Spinal cord (tissue), 10 donors: ENCODE measurements around the gene RPRD2. TPM values are rescaled to one million over a fixed set of nuclear protein-coding genes. Genes with fewer than 3 reads are reported as not detected.

Experiments used
- DNase-seq, 6 donors: peaks; one replicate each; pipeline versions ENCODE4 v3.0.0 to v3.0.0-alpha.2; 2013 to 2015; ENCODE audit warnings: low spot score in 6 of 6, low read depth in 4 of 6
- H3K27ac ChIP-seq: one replicate; pipeline ENCODE4 v1.5.1; 2013; ENCODE audit warnings: low read depth, low read length, control low read depth
- H3K27me3 ChIP-seq: one replicate; pipeline ENCODE4 v1.6.1; 2013; ENCODE audit warnings: low read length; ENCODE audit not compliant: control insufficient read depth, insufficient read depth
- H3K36me3 ChIP-seq: one replicate; pipeline ENCODE4 v1.6.1; 2013; ENCODE audit warnings: low read length; ENCODE audit not compliant: control insufficient read depth, insufficient read depth
- H3K4me1 ChIP-seq: one replicate; pipeline ENCODE4 v1.6.1; 2013; ENCODE audit warnings: low read length; ENCODE audit not compliant: control insufficient read depth, insufficient read depth
- H3K4me3 ChIP-seq: one replicate; pipeline ENCODE4 v1.5.1; 2013; ENCODE audit warnings: low read depth, low read length, control low read depth
- H3K9me3 ChIP-seq: one replicate; pipeline ENCODE4 v1.6.1; 2013; ENCODE audit warnings: low read length; ENCODE audit not compliant: control insufficient read depth, insufficient read depth
- WGBS: methylation state at CpG from one replicate; pipeline ENCODE4 v1.1.5; 2013; ENCODE audit warnings: missing lambda C conversion rate; ENCODE audit not compliant: insufficient coverage; 5-methylcytosine and 5-hydroxymethylcytosine counted together
- polyA plus RNA-seq, 2 donors: library from polyadenylated mRNA; unstranded; fragments of 120-200 nt; gene quantifications; one replicate each; pipeline ENCODE4 v1.2.1, GENCODE V29; 2013; ENCODE audit not compliant: insufficient read length in 2 of 2
- total RNA-seq, 2 donors: library from RNA; depleted of rRNA in 1 of 2; stranded (reverse); fragments of 120-200 nt in 1 of 2; fragments of >200 nt in 1 of 2; gene quantifications; one replicate each; pipeline versions ENCODE4 v1.2.3 to v1.2.4, GENCODE V29; 2013 to 2014
- donor health status: healthy.

The RPRD2 gene
- total and polyA plus RNA-seq, 4 donors, result 17.0 to 35.9 (median 28.8) TPM

DNA sequence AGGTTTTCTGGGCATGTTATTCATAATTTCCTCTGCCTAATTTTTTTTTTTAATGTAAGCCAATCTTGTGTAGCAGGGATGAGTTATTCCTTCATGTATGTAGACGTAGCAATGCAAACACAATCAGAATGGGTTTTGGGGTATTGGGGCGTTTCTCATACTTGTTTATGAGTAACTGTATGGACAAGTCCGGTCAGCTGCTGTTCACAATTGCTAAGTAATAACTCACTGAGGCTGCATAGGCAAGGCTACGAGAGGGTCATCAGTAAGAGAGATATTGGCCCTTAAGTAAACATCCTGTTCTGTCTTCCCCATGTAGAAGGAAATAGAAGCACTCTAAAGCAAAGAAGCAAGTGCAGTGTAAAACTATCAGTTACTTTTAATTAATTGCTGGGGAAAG is 113.8 kb downstream of the RPRD2 start:
- no peak for DNase-seq
- no peak overlapping the region for H3K4me3 ChIP-seq
- peaks cover 5% of the 10 kb centered on the region for H3K4me1 ChIP-seq
- H3K36me3 ChIP-seq, result peaks cover 4% of the 10 kb centered on the region
- H3K27me3 ChIP-seq, result no peaks in the 10 kb centered on the region
- WGBS, result 75% methylated on average over 4 of the region's 4 CpGs
- no peak overlapping the region for H3K27ac ChIP-seq
- H3K9me3 ChIP-seq, result no peaks in the 10 kb centered on the region

DNA sequence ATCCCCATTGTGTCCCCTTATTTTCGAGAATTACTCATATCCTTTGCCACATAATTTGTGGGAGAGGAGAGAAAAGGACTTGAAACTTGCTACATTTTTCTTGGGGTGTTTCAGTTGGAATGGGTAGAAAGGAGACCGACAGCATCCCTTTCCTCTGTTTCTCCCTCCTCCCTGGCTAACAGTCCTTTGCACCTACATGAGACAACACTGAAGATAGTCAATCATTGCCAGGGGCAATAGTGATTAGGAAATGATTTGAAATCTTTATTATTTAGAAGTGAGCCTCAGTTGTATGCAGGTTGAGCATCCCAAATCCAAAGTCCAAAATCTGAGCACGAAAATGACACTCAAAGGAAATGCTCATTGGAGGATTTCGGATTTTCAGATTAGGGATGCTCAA is 115.4 kb downstream of the RPRD2 start:
- H3K27ac ChIP-seq, result no peak overlapping the region
- no peak for DNase-seq
- no peaks in the 10 kb centered on the region for H3K36me3 ChIP-seq
- H3K9me3 ChIP-seq, result no peaks in the 10 kb centered on the region
- H3K4me1 ChIP-seq, result no peaks in the 10 kb centered on the region
- no peaks in the 10 kb centered on the region for H3K27me3 ChIP-seq
- no peak overlapping the region for H3K4me3 ChIP-seq
- WGBS, result no CpG with 5 or more reads among the region's 4 CpGs

DNA sequence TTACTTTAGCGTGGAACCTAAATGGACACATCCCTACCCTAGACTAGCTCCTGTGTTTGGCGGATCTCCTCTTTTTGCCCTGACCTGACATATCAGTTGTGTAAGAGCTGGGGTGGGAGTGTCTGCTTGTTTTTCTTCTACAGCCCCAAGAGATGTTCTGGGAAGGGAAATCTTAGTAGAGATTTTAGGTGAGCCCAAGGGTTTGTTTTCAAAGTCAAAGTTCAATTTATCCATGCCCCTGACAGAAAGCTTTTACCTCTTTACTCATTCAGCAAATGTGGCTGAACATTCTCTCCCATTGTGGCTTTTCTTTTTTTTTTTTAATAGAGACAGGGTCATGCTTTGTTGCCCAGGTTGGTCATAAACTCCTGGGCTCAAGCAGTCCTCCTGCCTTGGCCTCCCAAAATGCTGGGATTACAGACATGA is 116.0 kb downstream of the RPRD2 start:
- no peaks in the 10 kb centered on the region for H3K9me3 ChIP-seq
- no peaks in the 10 kb centered on the region for H3K36me3 ChIP-seq
- WGBS, result no CpG with 5 or more reads among the region's 2 CpGs
- H3K4me1 ChIP-seq, result no peaks in the 10 kb centered on the region
- no peak overlapping the region for H3K27ac ChIP-seq
- H3K27me3 ChIP-seq, result no peaks in the 10 kb centered on the region
- H3K4me3 ChIP-seq, result no peak overlapping the region
- no peak for DNase-seq

DNA sequence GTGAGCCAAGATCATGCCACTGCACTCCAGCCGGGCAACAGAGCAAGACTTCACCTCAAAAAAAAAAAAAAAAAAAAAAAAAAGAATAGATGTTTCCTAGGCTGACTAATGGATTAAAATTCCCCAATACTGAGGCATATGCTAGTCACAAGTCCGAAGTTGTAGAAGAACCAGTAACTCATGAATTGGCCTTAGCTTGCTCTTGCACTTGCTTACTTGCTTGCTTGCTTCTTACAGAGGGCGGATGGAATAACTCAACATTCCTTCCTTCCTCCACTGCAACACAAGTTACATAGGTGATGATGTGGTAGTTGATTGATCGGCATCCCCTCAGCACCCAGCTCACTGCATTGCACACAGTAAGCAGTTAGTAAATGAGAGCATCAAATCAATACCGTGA is 120.5 kb downstream of the RPRD2 start:
- no peaks in the 10 kb centered on the region for H3K27me3 ChIP-seq

DNA sequence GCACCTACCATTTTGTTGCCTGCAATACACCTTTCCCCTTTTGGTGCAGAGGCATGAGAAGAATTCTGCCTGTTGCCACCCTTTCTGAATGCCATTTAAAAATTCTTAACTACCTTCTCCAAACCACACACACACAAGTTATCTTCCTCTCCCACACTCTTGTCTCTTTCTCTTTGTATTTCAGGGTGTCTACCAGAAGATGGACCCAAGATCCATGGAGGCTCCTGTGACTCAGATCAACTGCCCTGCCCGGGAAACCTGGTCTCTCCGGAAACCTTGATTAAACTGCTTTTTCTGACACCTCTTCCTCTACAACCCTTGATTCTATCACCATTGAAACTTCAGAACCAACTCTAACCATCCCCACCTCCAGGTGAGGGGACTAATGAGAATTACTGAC is 120.9 kb downstream of the RPRD2 start:
- DNase-seq, result no peak
- Histone ChIP-seq H3K9me3 (no peaks in the 10 kb centered on the region), H3K36me3 (peaks cover 3% of the 10 kb centered on the region), H3K27ac (no peak overlapping the region), H3K4me3 (no peak overlapping the region), H3K4me1 (peaks cover 8% of the 10 kb centered on the region), H3K27me3 (no peaks in the 10 kb centered on the region)
- WGBS, result 50% methylated on average over 2 of the region's 2 CpGs

More for the DNA sequence above, 120.5 kb downstream of the RPRD2 start:
- 100% methylated on average over 2 of the region's 5 CpGs for WGBS
- no peak overlapping the region for H3K27ac ChIP-seq
- no peaks in the 10 kb centered on the region for H3K9me3 ChIP-seq
- peaks cover 8% of the 10 kb centered on the region for H3K4me1 ChIP-seq
- H3K4me3 ChIP-seq, result no peak overlapping the region
- peaks cover under 1% of the 10 kb centered on the region for H3K36me3 ChIP-seq
- no peak for DNase-seq

DNA sequence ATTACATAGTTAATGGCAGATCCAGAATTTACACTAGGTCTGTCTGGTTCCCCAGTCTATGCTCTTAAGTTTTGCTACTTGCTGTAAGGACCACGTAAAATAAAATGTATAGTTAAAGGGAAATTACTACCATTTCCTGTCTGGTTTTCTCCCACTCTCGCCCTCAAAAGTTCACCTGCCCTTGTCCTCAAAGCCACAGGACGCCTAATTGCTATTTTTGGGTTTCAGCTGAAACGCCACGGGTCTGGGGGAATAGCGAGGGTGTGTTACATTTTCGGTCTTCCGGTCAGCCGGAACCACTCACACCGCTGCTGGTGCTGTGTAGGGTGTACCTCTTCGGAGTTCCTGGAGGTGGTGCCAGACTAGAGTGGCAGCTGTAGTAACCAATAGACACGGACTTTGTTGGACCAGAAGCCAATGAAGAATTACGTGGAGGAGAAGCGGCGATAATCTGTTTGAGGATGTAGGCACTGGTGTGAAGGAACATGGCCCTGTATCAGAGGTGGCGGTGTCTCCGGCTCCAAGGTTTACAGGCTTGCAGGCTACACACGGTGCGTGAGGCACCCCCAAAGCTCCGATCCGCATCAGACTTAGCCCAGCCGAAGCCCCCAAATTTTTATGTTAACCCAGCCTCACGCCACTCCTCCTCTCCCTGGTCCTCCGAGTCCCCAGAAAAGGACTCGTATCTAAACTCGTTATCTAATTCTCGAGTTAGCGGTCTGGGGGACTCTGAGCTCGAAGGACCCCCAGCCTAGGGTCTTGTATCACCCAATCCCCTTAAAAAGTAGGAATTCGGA is 123.2 kb downstream of the RPRD2 start, which contains the start of gene TARS2:
Gene TARS2, plus strand, starts transcription at position 454 of the 797 bp plus-strand sequence. Its CDS starts 32 bp downstream, at position 486.
- peak within 1 kb of the TSS; percentile 78 for H3K27ac ChIP-seq
- H3K9me3 ChIP-seq, result no peaks in the 10 kb centered on the region
- 0% methylated on average over 23 of the region's 30 CpGs for WGBS
- DNase-seq, result peak; percentile 94 to 99 (median 98)
- H3K4me1 ChIP-seq, result peaks cover 8% of the 10 kb centered on the region
- H3K4me3 ChIP-seq, result peak within 1 kb of the TSS; percentile 72
- H3K27me3 ChIP-seq, result no peaks in the 10 kb centered on the region
- H3K36me3 ChIP-seq, result peaks cover 19% of the 10 kb centered on the region

DNA sequence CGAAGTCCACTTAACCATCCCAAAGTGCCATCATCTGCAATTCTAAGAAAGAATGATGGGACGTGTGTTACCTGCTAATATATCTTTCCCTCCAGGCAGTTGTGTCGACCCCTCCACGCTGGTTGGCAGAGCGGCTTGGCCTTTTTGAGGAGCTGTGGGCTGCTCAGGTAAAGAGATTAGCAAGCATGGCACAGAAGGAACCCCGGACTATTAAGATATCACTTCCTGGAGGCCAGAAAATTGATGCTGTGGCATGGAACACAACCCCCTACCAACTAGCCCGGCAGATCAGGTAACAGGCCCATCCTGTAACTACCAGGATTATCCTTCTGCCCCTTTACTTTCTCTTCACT is 123.8 kb downstream of the RPRD2 start:
- H3K4me3 ChIP-seq, result peak overlapping the region; percentile 72
- H3K4me1 ChIP-seq, result peaks cover 8% of the 10 kb centered on the region
- no peak overlapping the region for H3K27ac ChIP-seq
- H3K9me3 ChIP-seq, result no peaks in the 10 kb centered on the region
- peaks cover 25% of the 10 kb centered on the region for H3K36me3 ChIP-seq
- H3K27me3 ChIP-seq, result no peaks in the 10 kb centered on the region
- no CpG with 5 or more reads among the region's 7 CpGs for WGBS
- no peak for DNase-seq

DNA sequence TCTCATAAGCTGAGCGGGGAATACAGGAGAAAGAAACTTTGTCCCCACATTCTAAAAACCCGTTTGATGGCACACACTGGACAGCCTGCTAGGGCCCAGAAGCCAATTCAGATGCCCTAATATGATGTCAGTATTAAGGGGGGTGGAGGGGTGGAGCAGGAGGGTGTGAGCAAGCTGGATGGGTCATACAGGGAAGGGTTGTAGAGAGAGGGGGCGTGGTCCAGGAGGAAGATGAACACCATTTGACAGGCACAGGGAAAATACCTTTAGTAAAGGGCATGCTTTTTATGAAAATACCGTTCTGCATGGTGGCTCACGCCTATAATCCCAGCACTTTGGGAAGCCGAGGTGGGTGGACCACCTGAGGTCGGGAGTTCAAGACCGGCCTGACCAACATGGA is 129.2 kb downstream of the RPRD2 start:
- H3K4me3 ChIP-seq, result no peak overlapping the region
- H3K27me3 ChIP-seq, result no peaks in the 10 kb centered on the region
- H3K9me3 ChIP-seq, result no peaks in the 10 kb centered on the region
- peaks cover under 1% of the 10 kb centered on the region for H3K4me1 ChIP-seq
- DNase-seq, result no peak
- H3K36me3 ChIP-seq, result peaks cover 76% of the 10 kb centered on the region
- H3K27ac ChIP-seq, result no peak overlapping the region
- WGBS, result 100% methylated on average over 4 of the region's 8 CpGs

DNA sequence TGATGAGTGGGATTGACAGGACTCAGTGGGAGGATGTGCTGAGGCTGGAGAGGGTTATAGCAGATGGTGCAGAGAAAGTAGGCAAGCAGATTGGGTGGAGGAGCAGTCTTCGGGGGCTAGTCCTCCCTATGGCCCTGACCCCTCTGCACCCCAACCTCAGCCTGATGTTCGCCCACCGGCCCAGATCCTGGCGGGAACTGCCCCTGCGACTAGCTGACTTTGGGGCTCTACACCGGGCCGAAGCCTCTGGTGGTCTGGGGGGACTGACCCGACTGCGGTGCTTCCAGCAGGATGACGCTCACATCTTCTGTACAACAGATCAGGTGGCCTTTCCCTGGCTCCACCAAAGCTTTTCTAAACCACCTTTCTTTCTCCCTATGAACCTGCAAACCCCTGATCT is 134.4 kb downstream of the RPRD2 start:
- Histone ChIP-seq H3K27ac (no peak overlapping the region), H3K36me3 (peaks cover 86% of the 10 kb centered on the region), H3K4me1 (no peaks in the 10 kb centered on the region)

DNA sequence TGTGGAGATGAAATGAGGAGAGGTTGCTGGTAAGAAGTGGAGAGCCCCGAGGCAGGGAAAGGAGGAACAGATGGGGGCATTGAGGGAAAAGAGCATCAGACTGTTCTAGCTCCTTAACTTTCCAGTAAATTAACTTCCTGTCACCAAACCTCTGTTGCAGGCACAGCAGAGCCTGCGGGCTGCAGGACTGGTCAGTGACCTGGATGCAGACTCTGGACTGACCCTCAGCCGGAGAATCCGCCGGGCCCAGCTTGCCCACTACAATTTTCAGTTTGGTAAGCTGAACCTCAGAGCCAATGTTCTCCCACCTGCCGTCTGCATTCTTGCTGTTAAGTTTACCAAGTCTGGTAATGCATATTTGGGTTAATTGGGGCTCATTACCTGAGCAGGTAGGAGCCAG is 141.5 kb downstream of the RPRD2 start:
- Histone ChIP-seq H3K9me3 (no peaks in the 10 kb centered on the region), H3K36me3 (peaks cover 75% of the 10 kb centered on the region), H3K4me1 (peaks cover 9% of the 10 kb centered on the region), H3K4me3 (no peak overlapping the region), H3K27ac (peak overlapping the region; percentile 6), H3K27me3 (no peaks in the 10 kb centered on the region)
- 93% methylated on average over 5 of the region's 6 CpGs for WGBS
- no peak for DNase-seq

More for the DNA sequence above, 134.4 kb downstream of the RPRD2 start:
- WGBS, result over 99% methylated on average over 9 of the region's 10 CpGs
- no peaks in the 10 kb centered on the region for H3K27me3 ChIP-seq
- H3K9me3 ChIP-seq, result no peaks in the 10 kb centered on the region
- H3K4me3 ChIP-seq, result no peak overlapping the region
- no peak for DNase-seq
